ENCODE data around the gene LTC4S.

Gene LTC4S

GRCh38 chr5:179812135-179812825 lies 18.5 kb downstream of the LTC4S start:
- Histone ChIP-seq H3K4me3 (ENCODE audit: low read depth in 1 of 2, low read length in 2 of 2) (no peak overlapping the region), H4K20me1 (ENCODE audit: insufficient read depth, low read length) (no peaks in the 10 kb centered on the region), H3K4me1 (ENCODE audit: insufficient read depth, low read length) (peaks cover 11% of the 10 kb centered on the region), H3K4me2 (ENCODE audit: insufficient read depth, low read length) (no peak overlapping the region), H3K79me2 (ENCODE audit: insufficient read depth, low read length) (peaks cover 6% of the 10 kb centered on the region; the same call in 1 of the 2 replicates), H2AFZ (ENCODE audit: low read depth, low read length) (no peak overlapping the region), H3K27ac (ENCODE audit: low read length) (no peak overlapping the region), H3K36me3 (ENCODE audit: insufficient read depth, low read length) (peaks cover 15% of the 10 kb centered on the region), H3K27me3 (ENCODE audit: insufficient read depth, low read length, poor library complexity) (no peaks in the 10 kb centered on the region), H3K9ac (ENCODE audit: low read depth, low read length) (no peak overlapping the region), H3K9me3 (ENCODE audit: insufficient read depth, low read length, severe bottlenecking) (no peaks in the 10 kb centered on the region)
- DNase-seq (no peak), ATAC-seq (ENCODE audit: insufficient read depth, low read depth) (no peak)
- TF ChIP-seq EZH2 (IDR thresholded peaks at IDR 0.05; ENCODE audit: borderline replicate concordance, low read depth, low read length, severe bottlenecking) (no peak), CTCF (IDR thresholded peaks at IDR 0.05; ENCODE audit: borderline replicate concordance, extremely low read depth, low read length, poor library complexity, severe bottlenecking) (no peak)

DNA sequence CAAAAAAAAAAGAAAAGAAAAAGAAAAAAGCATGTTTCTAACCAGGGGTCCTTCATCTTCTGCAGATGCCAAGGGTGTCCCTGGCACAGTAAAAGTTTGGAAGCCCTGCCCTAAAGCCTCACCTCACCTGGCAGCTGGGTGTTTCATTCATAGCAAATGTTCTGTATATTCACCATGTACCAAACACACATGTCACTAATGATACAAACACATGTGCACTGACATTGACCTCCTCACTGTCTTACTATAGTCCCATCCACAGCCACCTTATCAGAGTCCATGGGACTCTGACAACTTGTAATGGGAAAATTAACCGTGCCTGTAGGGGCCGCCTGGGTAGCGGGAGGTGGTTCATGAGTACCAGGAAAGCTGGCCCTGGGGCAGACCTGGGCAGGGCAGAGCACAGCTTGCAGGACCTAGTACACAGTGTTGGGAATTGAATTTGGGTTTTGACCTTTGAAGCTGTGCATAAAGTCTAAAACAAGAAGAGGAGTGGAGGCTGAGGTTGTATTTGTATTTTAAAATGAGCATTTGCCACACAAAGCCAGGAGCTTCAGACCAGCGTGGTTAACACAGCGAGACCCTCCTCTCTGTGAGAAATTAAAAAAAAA lies 19.3 kb downstream of the LTC4S start:
- no peak overlapping the region for H3K27ac ChIP-seq (ENCODE audit: low read length)
- H3K4me3 ChIP-seq (ENCODE audit: low read depth in 1 of 2, low read length in 2 of 2): no peak overlapping the region
- no peaks in the 10 kb centered on the region for H4K20me1 ChIP-seq (ENCODE audit: insufficient read depth, low read length)
- H3K9ac ChIP-seq (ENCODE audit: low read depth, low read length): no peak overlapping the region
- TF ChIP-seq EZH2 (IDR thresholded peaks at IDR 0.05; ENCODE audit: borderline replicate concordance, low read depth, low read length, severe bottlenecking) (no peak), CTCF (IDR thresholded peaks at IDR 0.05; ENCODE audit: borderline replicate concordance, extremely low read depth, low read length, poor library complexity, severe bottlenecking) (no peak)
- no peak overlapping the region for H2AFZ ChIP-seq (ENCODE audit: low read depth, low read length)
- H3K27me3 ChIP-seq (ENCODE audit: insufficient read depth, low read length, poor library complexity): no peaks in the 10 kb centered on the region
- H3K4me1 ChIP-seq (ENCODE audit: insufficient read depth, low read length): peaks cover 3% of the 10 kb centered on the region; the same call in 1 of the 2 replicates
- no peaks in the 10 kb centered on the region for H3K9me3 ChIP-seq (ENCODE audit: insufficient read depth, low read length, severe bottlenecking)
- no peaks in the 10 kb centered on the region for H3K79me2 ChIP-seq (ENCODE audit: insufficient read depth, low read length)
- no peak overlapping the region for H3K4me2 ChIP-seq (ENCODE audit: insufficient read depth, low read length)
- DNase-seq (no peak), ATAC-seq (ENCODE audit: insufficient read depth, low read depth) (no peak)
- peaks cover 15% of the 10 kb centered on the region for H3K36me3 ChIP-seq (ENCODE audit: insufficient read depth, low read length)

GRCh38 chr5:179814090-179814489 lies 20.3 kb downstream of the LTC4S start:
- ATAC-seq (ENCODE audit: insufficient read depth, low read depth) (no peak), DNase-seq (no peak)
- Histone ChIP-seq H2AFZ (ENCODE audit: low read depth, low read length) (no peak overlapping the region), H3K27ac (ENCODE audit: low read length) (no peak overlapping the region), H3K27me3 (ENCODE audit: insufficient read depth, low read length, poor library complexity) (no peaks in the 10 kb centered on the region), H3K4me1 (ENCODE audit: insufficient read depth, low read length) (no peaks in the 10 kb centered on the region), H3K79me2 (ENCODE audit: insufficient read depth, low read length) (no peaks in the 10 kb centered on the region), H3K4me2 (ENCODE audit: insufficient read depth, low read length) (no peak overlapping the region), H3K9ac (ENCODE audit: low read depth, low read length) (no peak overlapping the region), H3K9me3 (ENCODE audit: insufficient read depth, low read length, severe bottlenecking) (no peaks in the 10 kb centered on the region), H4K20me1 (ENCODE audit: insufficient read depth, low read length) (no peaks in the 10 kb centered on the region), H3K36me3 (ENCODE audit: insufficient read depth, low read length) (peaks cover 15% of the 10 kb centered on the region), H3K4me3 (ENCODE audit: low read depth in 1 of 2, low read length in 2 of 2) (no peak overlapping the region)
- no peak for TF ChIP-seq EZH2 (IDR thresholded peaks at IDR 0.05; ENCODE audit: borderline replicate concordance, low read depth, low read length, severe bottlenecking)

- H3K27ac ChIP-seq (ENCODE audit: low read length): no peak overlapping the region
- no peak overlapping the region for H2AFZ ChIP-seq (ENCODE audit: low read depth, low read length)
- H3K27me3 ChIP-seq (ENCODE audit: insufficient read depth, low read length, poor library complexity): no peaks in the 10 kb centered on the region
- DNase-seq (no peak), ATAC-seq (ENCODE audit: insufficient read depth, low read depth) (no peak)
- TF ChIP-seq EZH2 (IDR thresholded peaks at IDR 0.05; ENCODE audit: borderline replicate concordance, low read depth, low read length, severe bottlenecking) (no peak), CTCF (IDR thresholded peaks at IDR 0.05; ENCODE audit: borderline replicate concordance, extremely low read depth, low read length, poor library complexity, severe bottlenecking) (no peak)
- H4K20me1 ChIP-seq (ENCODE audit: insufficient read depth, low read length): no peaks in the 10 kb centered on the region
- H3K4me3 ChIP-seq (ENCODE audit: low read depth in 1 of 2, low read length in 2 of 2): no peak overlapping the region
- H3K4me2 ChIP-seq (ENCODE audit: insufficient read depth, low read length): no peak overlapping the region
- peaks cover 15% of the 10 kb centered on the region for H3K36me3 ChIP-seq (ENCODE audit: insufficient read depth, low read length)
- H3K9me3 ChIP-seq (ENCODE audit: insufficient read depth, low read length, severe bottlenecking): no peaks in the 10 kb centered on the region
- H3K4me1 ChIP-seq (ENCODE audit: insufficient read depth, low read length): peaks cover 11% of the 10 kb centered on the region
- H3K9ac ChIP-seq (ENCODE audit: low read depth, low read length): no peak overlapping the region
- no peaks in the 10 kb centered on the region for H3K79me2 ChIP-seq (ENCODE audit: insufficient read depth, low read length)
Measured at GRCh38 chr5:179815491-179816249, 21.9 kb downstream of the LTC4S start.
